Retinal pigment epithelial cell (primary cell): ENCODE measurements around the gene DMAC2.

Source experiments
- DNase-seq: peaks from one replicate; pipeline ENCODE4 v3.0.0-alpha.2; 2010; ENCODE audit warnings: low read depth
- H3K4me3 ChIP-seq: 2 replicates; pipeline ENCODE4 v1.5.1; 2011; ENCODE audit warnings: mild to moderate bottlenecking, low read length, control low read depth, moderate library complexity
- CTCF ChIP-seq: conservative IDR thresholded peaks from 2 replicates; pipeline ENCODE4 v1.5.1; 2011; ENCODE audit warnings: low read depth, low read length, control low read depth, inconsistent platforms

The DMAC2 gene

GRCh38 chr19:41449865-41450178 lies 10.1 kb upstream of the DMAC2 start:
- no peak for DNase-seq
- no peak overlapping the region for H3K4me3 ChIP-seq
- TF ChIP-seq CTCF = no peak

DNA sequence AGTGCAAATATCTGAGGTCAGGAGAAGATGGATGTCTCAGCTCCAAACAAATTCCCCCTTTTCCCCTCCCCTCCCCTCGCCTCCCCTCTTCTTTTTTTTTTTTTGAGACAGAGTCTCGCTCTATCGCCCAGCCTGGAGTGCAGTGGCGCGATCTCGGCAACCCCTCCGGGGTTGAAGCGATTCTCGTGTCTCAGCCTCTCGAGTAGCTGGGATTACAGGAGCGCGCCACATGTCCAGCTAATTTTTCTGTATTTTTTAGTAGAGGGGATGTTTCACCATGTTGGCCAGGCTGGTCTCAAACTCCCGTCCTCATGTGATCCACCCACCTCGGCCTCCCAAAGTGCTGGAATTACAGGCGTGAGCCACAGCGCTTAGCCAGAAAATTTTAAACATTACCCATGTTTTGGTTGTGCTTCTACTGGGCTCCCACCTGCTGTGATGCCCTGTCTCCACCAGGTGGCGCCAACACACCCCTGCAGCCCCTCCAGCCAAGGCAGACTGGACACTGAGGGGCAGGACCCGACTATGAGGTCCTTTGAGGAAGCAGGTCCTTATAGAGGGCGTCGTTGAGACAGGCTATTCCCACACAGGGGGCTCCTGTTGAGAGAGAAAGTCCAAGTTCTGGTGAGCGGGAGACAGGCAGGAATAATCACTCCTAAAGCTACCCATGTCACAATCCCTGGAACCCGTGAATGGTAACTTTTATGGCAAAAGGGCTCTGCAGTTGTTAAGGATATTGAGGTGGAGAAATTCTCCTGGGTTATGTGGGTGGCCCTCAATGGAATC lies 9.6 kb upstream of the DMAC2 start:
- DNase-seq = no peak
- TF ChIP-seq CTCF = peak; percentile 99
- no peak overlapping the region for H3K4me3 ChIP-seq

DNA sequence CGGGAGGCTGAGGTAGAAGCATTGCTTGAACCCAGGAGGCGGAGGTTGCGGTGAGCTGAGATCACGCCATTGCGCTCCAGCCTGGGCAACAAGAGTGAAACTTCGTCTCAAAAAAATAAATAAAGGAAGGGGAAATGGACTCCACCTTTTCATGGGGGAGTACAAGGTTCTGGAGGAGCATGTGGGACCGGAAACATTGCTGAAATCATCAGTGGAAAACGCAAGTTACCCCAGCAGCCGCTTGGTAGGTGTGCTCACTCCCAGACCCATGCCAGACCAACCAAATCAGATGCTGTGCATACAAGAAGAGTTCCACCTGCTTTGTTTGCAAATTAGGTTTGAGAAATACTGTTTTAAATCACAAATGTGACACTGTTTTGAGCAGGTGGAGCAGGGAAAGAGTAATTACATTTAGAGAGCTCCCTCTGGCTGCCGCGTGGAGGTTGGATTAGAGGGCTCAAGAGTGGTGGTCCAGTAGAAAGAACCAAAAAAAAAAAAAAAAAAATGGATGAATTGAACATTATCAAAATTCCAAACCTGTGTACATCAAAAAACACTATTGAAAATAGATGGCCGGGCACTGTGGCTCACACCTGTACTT lies 8.1 kb upstream of the DMAC2 start:
- DNase-seq = no peak
- no peak for TF ChIP-seq CTCF
- H3K4me3 ChIP-seq = no peak overlapping the region

- no peak overlapping the region for H3K4me3 ChIP-seq
- no peak for DNase-seq
- TF ChIP-seq CTCF = no peak
Measured at GRCh38 chr19:41445575-41445974, 5.9 kb upstream of the DMAC2 start.

- no peak for DNase-seq
- no peak overlapping the region for H3K4me3 ChIP-seq
- no peak for TF ChIP-seq CTCF
Measured at GRCh38 chr19:41443813-41444455, 4.2 kb upstream of the DMAC2 start.

DNA sequence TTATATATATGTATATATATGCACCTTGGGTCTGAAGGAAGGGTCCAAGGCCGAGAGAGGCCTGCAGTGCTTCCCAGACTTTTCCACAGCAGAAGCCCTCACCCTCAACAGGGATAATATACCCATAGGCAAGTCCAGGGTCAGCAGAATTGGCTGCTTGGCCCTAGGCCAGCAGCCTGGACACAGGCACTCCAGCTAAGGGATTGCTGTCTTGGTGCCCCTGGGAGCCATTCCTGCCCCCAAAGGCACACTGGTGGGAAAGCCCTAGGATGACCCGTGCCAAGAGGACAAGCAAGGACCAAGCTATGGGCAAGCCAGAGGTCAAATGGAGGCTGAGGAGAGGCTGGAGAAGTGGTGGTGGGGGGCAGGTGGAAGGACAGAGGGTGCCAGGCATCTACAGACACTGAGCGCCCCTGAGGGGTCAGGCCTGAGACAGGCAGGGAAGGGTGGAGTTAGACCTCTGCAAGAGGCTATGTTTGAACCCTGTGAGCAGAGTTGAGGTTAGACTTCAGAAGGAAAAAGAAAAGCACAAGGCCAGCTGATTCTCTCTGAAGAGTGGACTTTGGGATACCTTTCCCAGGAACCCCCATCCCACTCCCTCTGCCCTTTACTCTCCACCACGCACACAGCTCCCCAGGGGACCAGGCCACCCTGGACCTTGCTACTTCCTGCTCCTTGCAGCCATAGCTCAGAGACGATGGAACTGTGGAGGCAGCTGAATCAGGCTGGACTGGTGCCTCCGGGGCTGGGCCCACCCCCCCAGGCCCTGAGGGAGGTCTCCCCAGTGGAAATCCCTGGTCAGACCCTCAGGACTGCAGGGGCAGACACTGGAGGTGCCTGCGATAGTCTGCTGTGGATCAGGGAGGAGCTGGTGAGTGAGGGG lies 3.0 kb upstream of the DMAC2 start, which contains the start of gene ERICH4:
Gene ERICH4 (plus strand): TSS at position 684 of the 883 bp plus-strand sequence. CDS start 14 bp downstream, at position 698.
- no peak for TF ChIP-seq CTCF
- no peak within 1 kb of the TSS for H3K4me3 ChIP-seq
- no peak for DNase-seq
